ENCODE measurements around the gene ECHDC3. TPM values are rescaled to one million over a fixed set of nuclear protein-coding genes. Genes with fewer than 3 reads are reported as not detected.

ECHDC3 gene
- 100 to 1,000 TPM in 1 of 4 donors, 10 to 100 TPM in 3; 44.5 to 139 (median 89.4) TPM for total RNA-seq

- H3K4me3 ChIP-seq (ENCODE audit: low read depth, poor library complexity, severe bottlenecking): peak within 1 kb of the TSS; percentile 65
- intact Hi-C loops (cut with DNase I; ENCODE audit: low total_unique reads): no loop called here
- TF ChIP-seq CTCF (IDR thresholded peaks at IDR 0.05) (no peak), POLR2A (IDR thresholded peaks at IDR 0.05) (no peak)
- peak in 1 of 2 donors; percentile 92 for DNase-seq (ENCODE audit: low spot score in 2 of 2)
- 5 to 8% methylated on average over 23 to 48 of the region's 93 CpGs for WGBS, 2 donors
Measured at GRCh38 chr10:11742009-11742778, at the start of gene ECHDC3. Gene ECHDC3 (plus strand): TSS chr10:11742382. CDS start chr10:11742577, 195 bp downstream.

GRCh38 chr10:11693376-11693775, 48.8 kb upstream of the ECHDC3 start:
- DNase-seq (ENCODE audit: low spot score in 2 of 2): no peak
- TF ChIP-seq CTCF (IDR thresholded peaks at IDR 0.05) (no peak), POLR2A (IDR thresholded peaks at IDR 0.05) (no peak)
- H3K4me3 ChIP-seq (ENCODE audit: low read depth, poor library complexity, severe bottlenecking): no peak overlapping the region
- intact Hi-C loops (cut with DNase I; ENCODE audit: low total_unique reads): no loop called here
- WGBS, 2 donors: 97 to 98% methylated on average over 7 of the region's 7 CpGs

GRCh38 chr10:11695779-11696178, 46.4 kb upstream of the ECHDC3 start:
- intact Hi-C loops (cut with DNase I; ENCODE audit: low total_unique reads): no loop called here
- no peak for DNase-seq (ENCODE audit: low spot score in 2 of 2)
- 82 to 89% methylated on average over 2 of the region's 2 CpGs for WGBS, 2 donors
- no peak overlapping the region for H3K4me3 ChIP-seq (ENCODE audit: low read depth, poor library complexity, severe bottlenecking)
- TF ChIP-seq CTCF (IDR thresholded peaks at IDR 0.05): no peak
- TF ChIP-seq POLR2A (IDR thresholded peaks at IDR 0.05): no peak

- DNase-seq (ENCODE audit: low spot score in 2 of 2): no peak
- 91 to 94% methylated on average over 6 of the region's 6 CpGs for WGBS, 2 donors
- intact Hi-C loops (cut with DNase I; ENCODE audit: low total_unique reads): no loop called here
- H3K4me3 ChIP-seq (ENCODE audit: low read depth, poor library complexity, severe bottlenecking): no peak overlapping the region
- TF ChIP-seq POLR2A (IDR thresholded peaks at IDR 0.05) (no peak), CTCF (IDR thresholded peaks at IDR 0.05) (no peak)
Measured at GRCh38 chr10:11697718-11698527, 44.3 kb upstream of the ECHDC3 start.

GRCh38 chr10:11698691-11699549, 43.3 kb upstream of the ECHDC3 start:
- intact Hi-C loops (cut with DNase I; ENCODE audit: low total_unique reads): no loop called here
- no peak for TF ChIP-seq POLR2A (IDR thresholded peaks at IDR 0.05)
- TF ChIP-seq CTCF (IDR thresholded peaks at IDR 0.05): no peak
- DNase-seq (ENCODE audit: low spot score in 2 of 2): no peak
- H3K4me3 ChIP-seq (ENCODE audit: low read depth, poor library complexity, severe bottlenecking): no peak overlapping the region
- 89% methylated on average over 5 of the region's 5 CpGs for WGBS, 2 donors

Measured in lower leg skin (tissue), 4 donors.